ENCODE data around the gene GZMA.

Gene GZMA

DNA sequence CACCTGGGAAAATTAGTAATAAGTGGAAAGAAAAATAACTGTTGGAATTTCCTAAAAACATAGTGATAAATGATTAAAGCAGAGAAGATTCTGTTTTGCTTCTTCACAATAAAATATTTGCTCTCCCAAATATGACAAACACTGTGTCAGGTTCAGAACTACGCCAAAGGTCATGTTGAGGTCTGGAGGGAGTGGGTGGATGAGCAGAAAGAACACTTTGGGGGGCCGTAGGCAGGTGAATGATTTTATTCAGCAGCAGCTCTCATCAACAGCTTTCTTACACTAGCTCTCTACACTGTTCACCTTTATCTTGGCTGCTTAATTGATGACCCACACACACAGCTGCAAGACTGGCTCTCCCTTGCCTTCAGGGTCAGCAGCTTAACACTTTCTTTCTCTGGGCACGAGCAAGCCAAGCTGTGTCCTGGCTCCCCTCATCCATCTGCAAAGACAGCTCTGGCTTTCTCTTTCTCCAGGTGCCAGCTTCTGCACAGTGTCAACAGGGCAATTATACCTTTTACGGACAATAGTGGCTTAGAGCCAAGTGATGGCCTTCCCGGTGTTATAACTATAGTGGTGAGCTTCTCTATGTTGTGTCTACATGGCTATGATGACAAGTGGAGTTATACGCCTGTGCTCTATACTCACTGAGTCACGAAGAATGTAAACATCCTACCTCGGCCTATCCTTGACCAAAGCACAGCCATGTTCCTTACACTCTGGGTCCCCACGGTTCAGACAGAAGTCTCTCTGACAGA lies 38.6 kb downstream of the GZMA start:
- DNase-seq (ENCODE audit: insufficient read length, low spot score) (no peak), FAIRE-seq (no peak)
- TF ChIP-seq POLR2A (IDR thresholded peaks at IDR 0.05; ENCODE audit: low read depth, low read length), result no peak

DNA sequence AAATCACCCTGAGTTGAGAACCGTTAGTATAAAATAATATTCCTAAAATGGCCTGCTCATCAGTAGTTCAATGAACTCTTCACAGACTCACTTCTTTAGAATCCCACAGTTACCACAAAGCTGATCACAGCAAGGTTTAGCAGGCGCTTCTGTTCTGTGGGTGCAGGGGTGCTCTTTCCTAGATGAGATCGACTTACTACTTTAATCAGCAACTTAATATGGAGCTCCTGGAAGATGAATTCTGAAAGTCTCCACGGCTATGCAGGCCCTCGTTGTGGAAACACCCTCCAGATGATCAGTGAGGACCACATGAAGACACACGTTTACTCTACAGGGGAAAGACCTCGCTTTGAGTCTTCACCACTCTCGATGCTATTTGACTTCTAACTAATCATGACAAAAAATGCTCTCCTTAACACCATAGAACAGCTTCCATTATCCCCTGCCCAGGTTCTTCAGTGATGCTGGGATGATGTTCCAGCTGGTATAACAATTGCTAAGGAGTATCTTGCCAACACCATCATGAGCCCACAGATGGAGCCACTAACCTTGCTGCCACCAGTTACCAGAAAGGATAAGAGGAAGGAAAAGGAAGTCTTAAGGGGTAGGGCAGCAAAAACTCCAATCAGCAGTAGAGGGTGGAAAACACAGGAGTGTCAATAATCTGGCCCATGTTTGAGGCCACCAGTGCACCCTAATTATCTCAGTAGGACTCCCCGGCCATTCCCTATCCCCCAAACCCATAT lies 39.7 kb downstream of the GZMA start:
- no peak for FAIRE-seq
- no peak for DNase-seq (ENCODE audit: insufficient read length, low spot score)
- no peak for TF ChIP-seq POLR2A (IDR thresholded peaks at IDR 0.05; ENCODE audit: low read depth, low read length)

DNA sequence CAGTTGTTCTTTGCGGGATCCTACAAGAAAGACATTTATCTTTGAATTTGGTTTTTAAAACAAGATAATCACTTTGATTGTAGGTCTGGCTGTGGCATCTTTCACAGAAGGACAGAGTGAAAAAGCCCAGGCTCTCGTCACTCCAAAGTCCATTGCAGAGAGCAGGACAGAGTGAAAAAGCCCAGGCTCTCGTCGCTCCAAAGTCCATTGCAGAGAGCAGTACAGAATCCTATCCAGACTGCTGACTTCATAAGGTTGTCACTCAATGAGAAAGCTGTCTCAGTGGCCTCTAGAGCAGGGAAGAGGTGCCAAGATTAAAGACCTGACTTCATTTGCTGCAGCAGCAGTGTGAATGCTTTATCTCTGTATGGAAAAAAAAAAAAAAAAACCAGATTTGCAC lies 41.2 kb downstream of the GZMA start:
- no peak for DNase-seq (ENCODE audit: insufficient read length, low spot score)
- no peak for TF ChIP-seq POLR2A (IDR thresholded peaks at IDR 0.05; ENCODE audit: low read depth, low read length)
- FAIRE-seq, result no peak

DNA sequence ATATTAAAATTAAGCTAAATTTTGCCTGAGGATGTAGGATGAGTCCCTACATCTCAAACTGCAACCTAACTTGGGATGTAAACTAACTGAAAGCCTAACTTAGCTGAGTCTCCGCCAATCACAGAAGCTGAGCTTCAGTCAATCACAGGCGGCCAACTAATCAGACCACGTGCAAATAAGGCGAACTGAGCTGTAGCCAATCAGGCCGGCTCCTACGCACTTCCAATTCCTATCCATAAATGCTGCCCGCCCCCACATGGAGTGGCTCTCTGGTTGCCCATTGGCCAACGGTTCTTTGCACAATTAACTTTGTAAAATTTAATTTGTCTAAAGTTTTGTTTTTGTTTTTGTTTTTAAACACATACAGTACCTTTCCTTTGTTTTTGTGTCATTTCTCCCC lies 43.6 kb downstream of the GZMA start:
- FAIRE-seq, result no peak
- no peak for DNase-seq (ENCODE audit: insufficient read length, low spot score)
- no peak for TF ChIP-seq POLR2A (IDR thresholded peaks at IDR 0.05; ENCODE audit: low read depth, low read length)

DNA sequence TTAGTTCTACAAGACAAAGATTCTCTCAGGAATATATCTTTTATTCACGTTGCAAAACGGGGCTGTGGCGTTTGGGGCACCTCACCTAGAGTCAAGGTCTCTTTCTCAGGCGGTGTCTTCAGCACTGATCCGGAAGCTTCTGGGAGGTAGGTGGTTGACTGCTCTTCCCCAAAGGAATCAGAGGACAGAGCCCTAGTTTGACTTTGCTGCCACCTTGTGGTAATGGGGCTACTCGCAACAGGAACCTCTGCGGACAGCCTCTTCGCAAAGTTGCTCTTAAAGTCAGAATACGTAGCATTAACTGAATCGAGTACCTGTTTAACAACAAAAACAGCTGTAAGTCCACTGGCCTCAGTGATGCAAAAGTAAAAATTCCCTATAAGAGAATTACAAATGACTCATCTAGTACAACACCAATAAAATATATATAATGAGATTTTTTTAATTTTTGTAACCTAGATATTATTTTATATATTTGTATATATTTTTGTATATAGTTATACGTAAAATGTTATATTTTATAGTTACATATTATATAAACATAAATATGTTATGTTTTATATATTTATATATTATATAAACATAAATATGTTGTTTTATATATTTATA lies 44.2 kb downstream of the GZMA start:
- no peak for TF ChIP-seq POLR2A (IDR thresholded peaks at IDR 0.05; ENCODE audit: low read depth, low read length)
- FAIRE-seq, result peak; percentile 90
- DNase-seq (ENCODE audit: insufficient read length, low spot score), result peak; percentile 45

DNA sequence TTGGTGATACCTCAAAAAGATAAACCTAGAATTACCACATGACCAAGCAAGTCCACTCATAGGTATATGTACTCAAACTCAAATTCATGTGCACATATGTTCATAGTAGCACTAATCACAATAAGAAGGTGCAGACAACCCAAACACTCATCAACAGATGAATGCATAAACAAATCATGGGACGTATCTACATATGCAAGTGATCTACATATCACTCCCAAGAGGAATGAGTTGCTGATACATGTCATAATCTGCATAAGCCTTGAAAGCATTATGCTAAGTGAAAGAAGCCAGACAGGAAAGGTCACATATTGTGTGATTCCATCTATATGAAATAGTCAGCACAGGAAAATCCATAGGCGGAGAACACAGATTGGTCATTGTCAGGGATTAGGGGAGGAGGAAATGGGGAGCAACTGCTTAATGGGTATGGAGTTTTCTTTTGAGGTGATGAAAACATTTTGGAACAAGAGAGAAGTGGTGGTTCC lies 46.9 kb downstream of the GZMA start:
- TF ChIP-seq POLR2A (IDR thresholded peaks at IDR 0.05; ENCODE audit: low read depth, low read length), result no peak
- DNase-seq (ENCODE audit: insufficient read length, low spot score) (no peak), FAIRE-seq (no peak)

DNA sequence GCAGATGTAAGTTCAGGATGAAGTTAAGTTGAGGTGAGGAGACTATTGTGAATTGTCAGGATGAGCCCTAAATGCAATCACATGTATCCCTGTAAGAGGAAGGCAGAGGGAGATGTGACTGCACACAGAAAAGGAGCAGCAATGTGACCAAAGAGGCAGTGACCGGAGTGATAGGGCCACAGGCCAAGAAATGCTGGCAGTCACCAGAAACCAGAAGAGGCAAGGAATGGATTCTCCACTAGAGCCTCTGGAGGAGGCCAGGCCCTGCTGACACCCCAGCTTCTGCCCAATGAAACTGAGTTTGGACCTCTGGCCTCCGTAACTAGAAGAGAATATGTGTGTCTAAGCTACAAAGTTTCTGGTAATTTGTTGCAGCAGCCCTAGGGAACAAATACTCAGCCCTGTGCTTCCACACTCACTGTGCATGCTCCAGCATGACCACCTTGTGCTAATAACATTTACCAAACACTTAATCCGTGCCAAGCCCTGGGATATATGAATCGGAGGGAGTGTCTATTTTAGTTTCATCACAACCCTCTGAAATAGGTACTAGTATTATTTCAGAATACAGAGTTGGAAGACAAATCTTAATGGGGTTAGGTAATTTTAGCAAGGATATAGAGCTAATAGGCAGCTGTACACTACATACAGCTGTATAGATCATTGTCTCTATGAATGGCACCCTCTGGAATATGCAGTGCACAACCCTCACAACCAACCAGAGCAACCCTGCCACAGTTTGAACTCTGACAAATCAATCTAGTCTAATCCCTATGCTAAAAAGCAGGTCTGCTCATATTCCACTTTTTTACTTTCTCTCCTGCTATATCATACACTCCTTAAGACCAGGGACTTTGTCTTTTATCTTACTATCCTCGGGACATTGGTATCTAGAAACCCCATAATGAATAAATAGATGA lies 49.7 kb downstream of the GZMA start:
- FAIRE-seq, result no peak
- no peak for DNase-seq (ENCODE audit: insufficient read length, low spot score)
- TF ChIP-seq POLR2A (IDR thresholded peaks at IDR 0.05; ENCODE audit: low read depth, low read length), result no peak

DNA sequence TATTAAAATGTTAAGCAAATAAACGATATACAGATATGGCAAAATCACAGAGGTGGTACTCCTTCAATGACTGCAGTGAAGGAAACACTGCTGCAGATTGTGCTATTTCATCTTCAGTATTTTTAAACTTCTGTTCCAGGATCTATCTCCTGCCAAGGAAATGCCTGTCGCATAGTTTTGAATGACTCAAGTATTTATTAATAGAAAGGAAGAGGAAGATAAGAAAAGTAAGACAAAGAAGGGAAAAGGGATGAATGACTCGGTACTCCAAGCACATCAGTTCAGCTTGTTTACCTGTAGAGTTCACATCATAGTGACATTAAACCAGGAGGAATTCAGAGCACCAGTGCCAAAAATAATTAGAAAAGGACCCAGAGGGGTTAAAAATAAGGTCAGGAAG lies 52.4 kb downstream of the GZMA start:
- TF ChIP-seq POLR2A (IDR thresholded peaks at IDR 0.05; ENCODE audit: low read depth, low read length), result no peak
- FAIRE-seq, result no peak
- DNase-seq (ENCODE audit: insufficient read length, low spot score), result no peak
